GM18511 (cell line): ENCODE data around the gene TTYH1.
"Not testable (repeated sequence)": the region's sequence is repeated elsewhere in the genome, so short reads cannot be mapped to it uniquely, and the experiment has no call there.

Experiments used
- ATAC-seq: cut with Tn5 transposase; IDR thresholded peaks from one replicate; pipeline ENCODE4 v1.9.1; 2021; ENCODE audit warnings: mild to moderate bottlenecking, moderate library complexity; ENCODE audit not compliant: unreplicated experiment

Gene TTYH1

GRCh38 chr19:54415208-54415900, at the start of gene TTYH1:
TTYH1 (plus strand) TSS chr19:54415464; CDS start chr19:54415553, 89 bp downstream.
- ATAC-seq = no peak

- ATAC-seq = not testable (repeated sequence)
These were observed 49.5 kb upstream of the TTYH1 start for GRCh38 chr19:54365798-54366197.

GRCh38 chr19:54366811-54367210, 48.5 kb upstream of the TTYH1 start:
- ATAC-seq = no peak

- ATAC-seq = no peak
These were observed 46.1 kb upstream of the TTYH1 start for GRCh38 chr19:54369082-54369687.

- not testable (repeated sequence) for ATAC-seq
These were observed 45.4 kb upstream of the TTYH1 start for GRCh38 chr19:54369688-54370433.

GRCh38 chr19:54370434-54370796, 44.8 kb upstream of the TTYH1 start:
- ATAC-seq = not testable (repeated sequence)

- ATAC-seq = not testable (repeated sequence)
These were observed 43.8 kb upstream of the TTYH1 start for GRCh38 chr19:54371453-54371852.

- ATAC-seq = no peak
These were observed 41.3 kb upstream of the TTYH1 start for GRCh38 chr19:54373781-54374631.

GRCh38 chr19:54375181-54375938, 39.9 kb upstream of the TTYH1 start:
- not testable (repeated sequence) for ATAC-seq

GRCh38 chr19:54376610-54377285, 38.5 kb upstream of the TTYH1 start:
- ATAC-seq = no peak

- no peak for ATAC-seq
These were observed 36.0 kb upstream of the TTYH1 start for GRCh38 chr19:54379187-54379678.

GRCh38 chr19:54380897-54381296, 34.4 kb upstream of the TTYH1 start:
- ATAC-seq = no peak

- not testable (repeated sequence) for ATAC-seq
These were observed 33.2 kb upstream of the TTYH1 start for GRCh38 chr19:54382041-54382440.

GRCh38 chr19:54383330-54383729, 31.9 kb upstream of the TTYH1 start:
- no peak for ATAC-seq

GRCh38 chr19:54387991-54388801, 27.1 kb upstream of the TTYH1 start:
- no peak for ATAC-seq

GRCh38 chr19:54388802-54389139, 26.5 kb upstream of the TTYH1 start:
- no peak for ATAC-seq

GRCh38 chr19:54389553-54389952, 25.7 kb upstream of the TTYH1 start:
- ATAC-seq = no peak

- ATAC-seq = no peak
These were observed 24.2 kb upstream of the TTYH1 start for GRCh38 chr19:54390942-54391577.
